Measurements from ENCODE around the gene VAPB. TPM values are rescaled to one million over a fixed set of nuclear protein-coding genes. Genes with fewer than 3 reads are reported as not detected.

The VAPB gene
- total RNA-seq, 4 donors from 2014 or later: 10.9 to 20.4 (median 17.9) TPM

DNA sequence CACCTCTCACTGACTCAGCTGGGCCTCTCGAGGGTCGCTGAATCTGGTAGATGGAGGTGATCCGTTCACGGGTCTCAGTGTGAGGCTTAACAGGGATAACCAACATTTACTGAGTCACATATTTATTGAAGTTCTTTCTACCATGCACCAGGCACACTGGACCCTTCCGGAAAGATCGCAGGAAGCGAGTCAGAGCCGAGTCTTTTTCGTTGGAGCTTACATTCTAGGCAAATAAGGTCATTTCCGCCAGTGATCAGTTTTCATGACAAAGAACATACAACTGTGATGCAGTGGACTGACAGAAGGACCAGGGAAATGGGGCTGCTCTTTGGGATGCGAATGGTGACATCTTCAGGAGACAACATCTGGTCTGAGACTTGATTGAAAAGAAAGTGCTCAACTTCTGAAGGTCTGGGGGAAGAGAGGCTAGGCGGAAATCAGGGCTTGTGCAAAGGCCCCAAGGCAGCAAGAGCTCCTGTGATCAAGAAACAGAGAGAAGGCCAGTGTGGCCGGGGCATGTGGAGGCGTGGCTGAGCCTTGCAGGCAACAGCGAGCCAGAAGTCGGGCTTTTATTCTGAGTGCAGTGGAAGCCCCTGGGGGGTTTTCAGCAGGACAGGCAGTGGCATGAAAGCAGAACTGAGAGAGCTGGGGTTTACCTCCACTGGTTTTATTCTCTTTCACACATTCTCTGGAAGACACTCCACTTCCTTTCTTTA lies 69.5 kb downstream of the VAPB start:
- no peaks in the 10 kb centered on the region for H3K27me3 ChIP-seq
- no peak overlapping the region for H3K4me3 ChIP-seq
- WGBS: 85% methylated on average over 16 of the region's 16 CpGs
- no peaks in the 10 kb centered on the region for H3K9me3 ChIP-seq
- no peak for TF ChIP-seq EP300 (IDR thresholded peaks at IDR 0.05)
- no peak for TF ChIP-seq CTCF (IDR thresholded peaks at IDR 0.05)
- no peak for TF ChIP-seq POLR2AphosphoS5 (IDR thresholded peaks at IDR 0.05)
- TF ChIP-seq POLR2A (IDR thresholded peaks at IDR 0.05): no peak
- no peaks in the 10 kb centered on the region for H3K4me1 ChIP-seq
- H3K27ac ChIP-seq: no peak overlapping the region
- H3K36me3 ChIP-seq: no peaks in the 10 kb centered on the region
- no peak for DNase-seq (ENCODE audit: low spot score in 2 of 2)

DNA sequence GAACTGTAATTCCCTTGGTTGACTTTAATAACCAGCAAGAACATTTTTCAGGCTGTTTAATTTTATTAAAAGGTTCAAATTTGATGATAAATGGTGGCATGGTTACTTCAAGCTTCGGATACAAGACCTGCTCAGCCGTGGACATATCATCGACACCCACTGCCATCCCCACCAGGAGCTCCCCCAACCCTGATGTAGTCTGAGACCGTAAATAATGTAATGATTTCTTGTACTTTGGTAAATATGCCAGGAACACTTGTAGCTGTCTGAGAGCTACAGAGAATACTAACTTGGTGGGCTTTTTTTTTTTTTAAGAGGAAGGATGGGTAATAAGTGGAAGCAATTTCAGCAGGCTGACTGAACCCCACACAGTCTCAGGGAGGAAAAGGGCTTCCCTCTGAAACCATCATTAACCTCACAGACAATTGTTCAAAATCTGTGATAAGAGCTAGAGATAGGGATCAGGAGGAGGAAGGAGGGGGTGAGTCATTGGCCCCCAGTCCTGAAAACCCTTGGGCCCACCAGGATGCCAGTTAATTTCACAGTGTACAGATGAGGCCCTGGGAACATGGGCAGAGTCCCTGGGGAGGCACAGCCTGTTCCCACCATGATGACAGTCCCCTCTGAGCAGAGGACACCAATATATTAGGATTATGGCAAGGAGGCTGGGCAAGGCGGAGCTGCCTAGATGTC lies 70.2 kb downstream of the VAPB start:
- 76% methylated on average over 5 of the region's 5 CpGs for WGBS
- H3K4me1 ChIP-seq: no peaks in the 10 kb centered on the region

GRCh38 chr20:58461104-58461503 lies 72.1 kb downstream of the VAPB start:
- Histone ChIP-seq H3K4me3 (no peak overlapping the region), H3K4me1 (no peaks in the 10 kb centered on the region), H3K27ac (no peak overlapping the region), H3K27me3 (no peaks in the 10 kb centered on the region), H3K36me3 (no peaks in the 10 kb centered on the region), H3K9me3 (no peaks in the 10 kb centered on the region)
- DNase-seq (ENCODE audit: low spot score in 2 of 2): no peak
- TF ChIP-seq EP300 (IDR thresholded peaks at IDR 0.05) (no peak), POLR2A (IDR thresholded peaks at IDR 0.05) (no peak), POLR2AphosphoS5 (IDR thresholded peaks at IDR 0.05) (no peak), CTCF (IDR thresholded peaks at IDR 0.05) (no peak)
- WGBS: 100% methylated on average over 11 of the region's 25 CpGs

More for the DNA sequence above, 70.2 kb downstream of the VAPB start:
- no peak overlapping the region for H3K4me3 ChIP-seq
- TF ChIP-seq CTCF (IDR thresholded peaks at IDR 0.05): no peak
- no peak for TF ChIP-seq EP300 (IDR thresholded peaks at IDR 0.05)
- TF ChIP-seq POLR2AphosphoS5 (IDR thresholded peaks at IDR 0.05): no peak
- TF ChIP-seq POLR2A (IDR thresholded peaks at IDR 0.05): no peak
- H3K9me3 ChIP-seq: no peaks in the 10 kb centered on the region
- no peaks in the 10 kb centered on the region for H3K36me3 ChIP-seq
- H3K27ac ChIP-seq: no peak overlapping the region
- H3K27me3 ChIP-seq: no peaks in the 10 kb centered on the region
- no peak for DNase-seq (ENCODE audit: low spot score in 2 of 2)

DNA sequence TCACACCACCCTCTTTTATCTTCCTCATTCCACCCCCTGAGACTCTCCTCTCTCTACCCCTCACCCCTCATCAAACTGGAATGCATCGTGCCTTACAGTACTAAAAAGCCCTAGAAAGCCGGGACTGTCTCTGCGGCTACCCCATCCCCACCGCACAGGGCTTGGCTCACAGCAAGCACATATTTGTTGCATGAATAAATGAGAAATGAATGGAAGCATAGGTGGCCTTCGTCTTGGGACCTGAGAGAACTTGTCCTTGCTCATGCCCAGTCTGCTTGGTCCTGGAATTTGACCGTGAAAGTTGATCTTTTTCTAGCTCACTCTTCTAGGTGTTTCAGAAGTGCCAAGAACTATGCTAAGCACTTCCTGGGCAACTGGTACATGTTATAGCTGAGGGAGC lies 72.9 kb downstream of the VAPB start:
- no peaks in the 10 kb centered on the region for H3K4me1 ChIP-seq
- TF ChIP-seq EP300 (IDR thresholded peaks at IDR 0.05) (no peak), CTCF (IDR thresholded peaks at IDR 0.05) (no peak), POLR2A (IDR thresholded peaks at IDR 0.05) (no peak), POLR2AphosphoS5 (IDR thresholded peaks at IDR 0.05) (no peak)
- H3K27ac ChIP-seq: no peak overlapping the region
- H3K27me3 ChIP-seq: no peaks in the 10 kb centered on the region
- no peaks in the 10 kb centered on the region for H3K36me3 ChIP-seq
- H3K9me3 ChIP-seq: no peaks in the 10 kb centered on the region
- WGBS: 78% methylated on average over 6 of the region's 6 CpGs
- DNase-seq (ENCODE audit: low spot score in 2 of 2): no peak
- no peak overlapping the region for H3K4me3 ChIP-seq

DNA sequence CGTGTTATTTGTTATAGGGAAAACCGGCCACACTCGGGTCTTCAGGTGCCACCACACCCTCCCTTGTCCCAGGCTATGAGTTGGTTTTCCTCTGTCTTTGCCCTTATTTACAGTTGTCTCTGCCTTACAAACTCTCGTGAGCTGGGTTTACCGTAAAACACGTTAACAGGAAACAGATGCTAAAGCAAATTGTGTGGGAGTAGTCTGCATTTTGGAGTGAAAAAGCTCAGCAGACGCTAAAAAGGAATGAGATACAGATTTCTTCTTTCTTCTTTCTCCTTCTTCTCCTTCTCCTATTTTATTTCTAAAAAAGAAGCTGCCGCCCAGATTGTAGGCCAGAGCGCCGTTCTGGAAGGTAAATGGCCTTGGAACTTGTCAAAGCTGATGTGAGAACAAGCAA lies 74.2 kb downstream of the VAPB start:
- H3K36me3 ChIP-seq: no peaks in the 10 kb centered on the region
- no peaks in the 10 kb centered on the region for H3K9me3 ChIP-seq
- DNase-seq (ENCODE audit: low spot score in 2 of 2): no peak
- H3K4me3 ChIP-seq: no peak overlapping the region
- H3K27me3 ChIP-seq: no peaks in the 10 kb centered on the region
- no peak overlapping the region for H3K27ac ChIP-seq
- WGBS: 70% methylated on average over 10 of the region's 10 CpGs
- TF ChIP-seq CTCF (IDR thresholded peaks at IDR 0.05) (no peak), EP300 (IDR thresholded peaks at IDR 0.05) (no peak), POLR2A (IDR thresholded peaks at IDR 0.05) (no peak), POLR2AphosphoS5 (IDR thresholded peaks at IDR 0.05) (no peak)
- no peaks in the 10 kb centered on the region for H3K4me1 ChIP-seq
